HEK293 (cell line): ENCODE measurements around the gene DGKQ.
A peak's percentile ranks its signal among the peaks of the same experiment; 100 is the strongest.

Source experiments
- CTCF ChIA-PET: fragments of 350-600 bp; formaldehyde crosslinking; extraction: SDS; loops from one replicate; lab custom pipeline; 2021; ENCODE audit warnings: antibody characterized with exemption; lab: Yijun Ruan, JAX
- POLR2A ChIA-PET: fragments of 300-600 bp; formaldehyde crosslinking; extraction: SDS; loops from one replicate; lab custom pipeline; 2020; ENCODE audit warnings: antibody characterized with exemption, inconsistent platforms; lab: Yijun Ruan, JAX
- H3K27ac ChIP-seq: fragments of 200-500 bp; sonication (Bioruptor generic); 2 replicates; pipeline ENCODE4 v1.5.1; 2014; ENCODE audit warnings: low read depth, low read length, control low read depth, inconsistent platforms; ENCODE audit errors: extremely low read depth
- H3K36me3 ChIP-seq, 2 experiments: fragments of 200-500 bp in 1 of 2; sonication (Bioruptor generic) in 1 of 2; 1 replicate in 1 of 2; 2 replicates in 1 of 2; pipeline ENCODE4 v1.5.1; 2014 to 2017; ENCODE audit warnings: inconsistent platforms in 2 of 2, low read length in 2 of 2; ENCODE audit not compliant: control insufficient read depth in 2 of 2, insufficient read depth in 1 of 2
- H3K4me1 ChIP-seq: fragments of 200-500 bp; sonication (Bioruptor generic); 2 replicates; pipeline ENCODE4 v1.5.1; 2014; ENCODE audit warnings: mild to moderate bottlenecking, low read length, inconsistent platforms; ENCODE audit not compliant: control insufficient read depth, insufficient read depth
- H3K4me3 ChIP-seq: 2 replicates; pipeline ENCODE4 v1.5.1; 2011; ENCODE audit warnings: low read depth, mild to moderate bottlenecking, control low read depth, low read length, moderate library complexity
- H3K9me3 ChIP-seq: fragments of 200-500 bp; sonication (Bioruptor generic); 2 replicates; pipeline ENCODE4 v1.5.1; 2014; ENCODE audit warnings: low read depth, low read length, inconsistent platforms; ENCODE audit not compliant: control insufficient read depth, insufficient read depth
- BCL11B ChIP-seq: fragments of 450-650 bp; formaldehyde crosslinking; IDR thresholded peaks from 2 replicates; pipeline ENCODE4 v1.5.1; 2016; ENCODE audit warnings: low read depth, missing biosample characterization, missing genetic modification characterization
- EGR2 ChIP-seq: fragments of 450-650 bp; formaldehyde crosslinking; IDR thresholded peaks from 2 replicates; pipeline ENCODE4 v1.5.1; 2016; ENCODE audit warnings: low read depth, missing biosample characterization, missing genetic modification characterization
- GLIS2 ChIP-seq: fragments of 450-650 bp; formaldehyde crosslinking; IDR thresholded peaks from 2 replicates; pipeline ENCODE4 v1.5.1; 2016; ENCODE audit warnings: missing biosample characterization, missing genetic modification characterization
- KLF17 ChIP-seq: fragments of 450-650 bp; formaldehyde crosslinking; IDR thresholded peaks from 2 replicates; pipeline ENCODE4 v1.5.1; 2016; ENCODE audit warnings: missing biosample characterization, missing genetic modification characterization
- MEIS1 ChIP-seq: sonication (generic); formaldehyde crosslinking; IDR thresholded peaks from 2 replicates; pipeline ENCODE4 v1.8.1; 2022; ENCODE audit warnings: missing genetic modification reagents, mild to moderate bottlenecking, borderline replicate concordance
- SALL2 ChIP-seq: fragments of 450-650 bp; formaldehyde crosslinking; IDR thresholded peaks from 2 replicates; pipeline ENCODE4 v1.5.0; 2017; ENCODE audit warnings: missing biosample characterization, mild to moderate bottlenecking, missing genetic modification characterization, borderline replicate concordance
- SCRT2 ChIP-seq: fragments of 450-650 bp; formaldehyde crosslinking; IDR thresholded peaks from 2 replicates; pipeline ENCODE4 v1.5.1; 2016; ENCODE audit warnings: missing biosample characterization, missing genetic modification characterization
- SP2 ChIP-seq: fragments of 450-650 bp; formaldehyde crosslinking; IDR thresholded peaks from 2 replicates; pipeline ENCODE4 v1.5.1; 2016; ENCODE audit warnings: missing biosample characterization, missing genetic modification characterization
- ZBTB11 ChIP-seq: fragments of 450-650 bp; formaldehyde crosslinking; conservative IDR thresholded peaks from 2 replicates; pipeline ENCODE4 v1.5.1; 2016; ENCODE audit warnings: low read depth, missing biosample characterization, missing genetic modification characterization
- ZBTB26 ChIP-seq: fragments of 450-650 bp; formaldehyde crosslinking; optimal IDR thresholded peaks from 2 replicates; pipeline ENCODE3; 2016; ENCODE audit warnings: missing biosample characterization, mild to moderate bottlenecking, missing genetic modification characterization
- ZFHX2 ChIP-seq: fragments of 450-650 bp; formaldehyde crosslinking; conservative IDR thresholded peaks from 2 replicates; pipeline ENCODE4 v1.5.1; 2016; ENCODE audit warnings: missing biosample characterization, missing genetic modification characterization
- ZIC2 ChIP-seq: fragments of 450-650 bp; formaldehyde crosslinking; IDR thresholded peaks from 2 replicates; pipeline ENCODE4 v1.5.1; 2016; ENCODE audit warnings: missing biosample characterization, missing genetic modification characterization
- ZNF10 ChIP-seq: fragments of 450-650 bp; formaldehyde crosslinking; IDR thresholded peaks from 2 replicates; pipeline ENCODE4 v1.5.1; 2017; ENCODE audit warnings: missing biosample characterization, missing genetic modification characterization
- ZNF26 ChIP-seq: fragments of 450-650 bp; formaldehyde crosslinking; IDR thresholded peaks from 2 replicates; pipeline ENCODE4 v1.5.1; 2016; ENCODE audit warnings: missing biosample characterization, missing genetic modification characterization
- ZNF335 ChIP-seq: fragments of 450-650 bp; formaldehyde crosslinking; conservative IDR thresholded peaks from 2 replicates; pipeline ENCODE4 v1.5.1; 2016; ENCODE audit warnings: missing biosample characterization, missing genetic modification characterization
- ZNF548 ChIP-seq: fragments of 450-650 bp; formaldehyde crosslinking; IDR thresholded peaks from 2 replicates; pipeline ENCODE4 v1.5.1; 2016; ENCODE audit warnings: missing biosample characterization, missing genetic modification characterization
- ZNF596 ChIP-seq: fragments of 450-650 bp; IDR thresholded peaks from 2 replicates; pipeline ENCODE4 v1.5.0; 2018; ENCODE audit warnings: missing biosample characterization, mild to moderate bottlenecking, missing genetic modification characterization, moderate library complexity
- ZNF610 ChIP-seq: fragments of 450-650 bp; formaldehyde crosslinking; IDR thresholded peaks from 2 replicates; pipeline ENCODE4 v1.5.1; 2016; ENCODE audit warnings: missing biosample characterization, missing genetic modification characterization, borderline replicate concordance
- ZNF704 ChIP-seq: fragments of 450-650 bp; formaldehyde crosslinking; IDR thresholded peaks from 2 replicates; pipeline ENCODE4 v1.5.1; 2016; ENCODE audit warnings: missing biosample characterization, missing genetic modification characterization
- ZXDB ChIP-seq: fragments of 450-650 bp; formaldehyde crosslinking; IDR thresholded peaks from 2 replicates; pipeline ENCODE4 v1.5.1; 2016; ENCODE audit warnings: missing biosample characterization, missing genetic modification characterization
- TF ChIP-seq, protein P1 (sequence below): fragments of 450-650 bp; formaldehyde crosslinking; conservative IDR thresholded peaks from 2 replicates; pipeline ENCODE4 v1.5.1; 2016; ENCODE audit warnings: low read depth, missing biosample characterization, missing genetic modification characterization

Gene DGKQ

GRCh38 chr4:1009542-1010394, 36.4 kb upstream of the DGKQ start (continued):
- TF ChIP-seq ZBTB26 (tag by site-specific recombination) (peak; percentile 50), ZBTB11 (tag by site-specific recombination) (no peak), EGR2 (tag by site-specific recombination) (peak; percentile 58), ZNF10 (tag by site-specific recombination) (peak; percentile 78; the same call in 1 of the 2 replicates), BCL11B (peak; percentile 21; the same call in 1 of the 2 replicates), ZFHX2 (tag by site-specific recombination) (peak; percentile 91), SCRT2 (peak; percentile 56; the same call in 1 of the 2 replicates), ZNF596 (no peak), ZNF26 (tag by site-specific recombination) (no peak), ZIC2 (tag by site-specific recombination) (peak; percentile 26), ZNF610 (tag by site-specific recombination) (peak; percentile 65; the same call in 1 of the 2 replicates), GLIS2 (tag by site-specific recombination) (peak; percentile 40)

- POLR2A ChIA-PET: no interaction called here
- Histone ChIP-seq H3K9me3 (no peaks in the 10 kb centered on the region), H3K36me3 (peaks cover 0 to 14% of the 10 kb centered on the region in 2 experiments; a peak in 1 of 3 replicates), H3K4me3 (peak overlapping the region; percentile 16), H3K4me1 (no peaks in the 10 kb centered on the region; the same call in 1 of the 2 replicates), H3K27ac (no peak overlapping the region)
- CTCF ChIA-PET: no interaction called here
- TF ChIP-seq SP2: peak; percentile 29
- no peak for TF ChIP-seq KLF17 (tag by site-specific recombination)
- no peak for TF ChIP-seq ZNF548 (tag by site-specific recombination)
- TF ChIP-seq MEIS1 (CRISPR knock-in tag): no peak
- no peak for TF ChIP-seq ZXDB
- TF ChIP-seq, protein P1, sequence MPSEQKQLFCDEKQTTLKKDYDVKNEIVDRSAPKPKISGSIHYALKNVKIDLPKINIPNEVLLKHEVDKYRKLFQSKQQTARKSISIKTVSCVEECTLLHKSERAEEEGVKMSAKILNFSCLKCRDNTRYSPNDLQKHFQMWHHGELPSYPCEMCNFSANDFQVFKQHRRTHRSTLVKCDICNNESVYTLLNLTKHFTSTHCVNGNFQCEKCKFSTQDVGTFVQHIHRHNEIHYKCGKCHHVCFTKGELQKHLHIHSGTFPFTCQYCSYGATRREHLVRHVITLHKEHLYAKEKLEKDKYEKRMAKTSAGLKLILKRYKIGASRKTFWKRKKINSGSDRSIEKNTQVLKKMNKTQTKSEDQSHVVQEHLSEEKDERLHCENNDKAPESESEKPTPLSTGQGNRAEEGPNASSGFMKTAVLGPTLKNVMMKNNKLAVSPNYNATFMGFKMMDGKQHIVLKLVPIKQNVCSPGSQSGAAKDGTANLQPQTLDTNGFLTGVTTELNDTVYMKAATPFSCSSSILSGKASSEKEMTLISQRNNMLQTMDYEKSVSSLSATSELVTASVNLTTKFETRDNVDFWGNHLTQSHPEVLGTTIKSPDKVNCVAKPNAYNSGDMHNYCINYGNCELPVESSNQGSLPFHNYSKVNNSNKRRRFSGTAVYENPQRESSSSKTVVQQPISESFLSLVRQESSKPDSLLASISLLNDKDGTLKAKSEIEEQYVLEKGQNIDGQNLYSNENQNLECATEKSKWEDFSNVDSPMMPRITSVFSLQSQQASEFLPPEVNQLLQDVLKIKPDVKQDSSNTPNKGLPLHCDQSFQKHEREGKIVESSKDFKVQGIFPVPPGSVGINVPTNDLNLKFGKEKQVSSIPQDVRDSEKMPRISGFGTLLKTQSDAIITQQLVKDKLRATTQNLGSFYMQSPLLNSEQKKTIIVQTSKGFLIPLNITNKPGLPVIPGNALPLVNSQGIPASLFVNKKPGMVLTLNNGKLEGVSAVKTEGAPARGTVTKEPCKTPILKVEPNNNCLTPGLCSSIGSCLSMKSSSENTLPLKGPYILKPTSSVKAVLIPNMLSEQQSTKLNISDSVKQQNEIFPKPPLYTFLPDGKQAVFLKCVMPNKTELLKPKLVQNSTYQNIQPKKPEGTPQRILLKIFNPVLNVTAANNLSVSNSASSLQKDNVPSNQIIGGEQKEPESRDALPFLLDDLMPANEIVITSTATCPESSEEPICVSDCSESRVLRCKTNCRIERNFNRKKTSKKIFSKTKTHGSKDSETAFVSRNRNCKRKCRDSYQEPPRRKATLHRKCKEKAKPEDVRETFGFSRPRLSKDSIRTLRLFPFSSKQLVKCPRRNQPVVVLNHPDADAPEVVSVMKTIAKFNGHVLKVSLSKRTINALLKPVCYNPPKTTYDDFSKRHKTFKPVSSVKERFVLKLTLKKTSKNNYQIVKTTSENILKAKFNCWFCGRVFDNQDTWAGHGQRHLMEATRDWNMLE (tag by site-specific recombination): no peak
- TF ChIP-seq SALL2 (tag by site-specific recombination): no peak
- TF ChIP-seq ZNF335 (tag by site-specific recombination): peak; percentile 66
- no peak for TF ChIP-seq ZNF704 (tag by site-specific recombination)
Observed at GRCh38 chr4:1008840-1009541, 35.6 kb upstream of the DGKQ start.
